Measurements from ENCODE around the gene NT5C2.

The NT5C2 gene

GRCh38 chr10:103062854-103063590 is 130.1 kb downstream of the NT5C2 start:
- DNase-seq (ENCODE audit: low spot score) = no peak

- no peak for DNase-seq (ENCODE audit: low spot score)
Measured at GRCh38 chr10:103060575-103060974, 132.5 kb downstream of the NT5C2 start.

- DNase-seq (ENCODE audit: low spot score) = no peak
Measured at GRCh38 chr10:103058034-103058433, 135.0 kb downstream of the NT5C2 start.

- DNase-seq (ENCODE audit: low spot score) = no peak
Measured at GRCh38 chr10:103055105-103055504, 138.0 kb downstream of the NT5C2 start.

GRCh38 chr10:103054621-103055020 is 138.5 kb downstream of the NT5C2 start:
- DNase-seq (ENCODE audit: low spot score) = no peak

- no peak for DNase-seq (ENCODE audit: low spot score)
Measured at GRCh38 chr10:103053659-103054581, 139.2 kb downstream of the NT5C2 start.

- no peak for DNase-seq (ENCODE audit: low spot score)
Measured at GRCh38 chr10:103049237-103049636, 143.8 kb downstream of the NT5C2 start.

- DNase-seq (ENCODE audit: low spot score) = no peak
Measured at GRCh38 chr10:103047381-103047780, 145.7 kb downstream of the NT5C2 start.

- no peak for DNase-seq (ENCODE audit: low spot score)
Measured at GRCh38 chr10:103045961-103046360, 147.1 kb downstream of the NT5C2 start.

- DNase-seq (ENCODE audit: low spot score) = no peak
Measured at GRCh38 chr10:103044942-103045489, 148.1 kb downstream of the NT5C2 start.

GRCh38 chr10:103042908-103043307 is 150.2 kb downstream of the NT5C2 start:
- no peak for DNase-seq (ENCODE audit: low spot score)

- no peak for DNase-seq (ENCODE audit: low spot score)
Measured at GRCh38 chr10:103042129-103042528, 150.9 kb downstream of the NT5C2 start.

GRCh38 chr10:103041391-103041790 is 151.7 kb downstream of the NT5C2 start:
- DNase-seq (ENCODE audit: low spot score) = no peak

- no peak for DNase-seq (ENCODE audit: low spot score)
Measured at GRCh38 chr10:103040418-103040817, 152.7 kb downstream of the NT5C2 start.

- no peak for DNase-seq (ENCODE audit: low spot score)
Measured at GRCh38 chr10:103038570-103038969, 154.5 kb downstream of the NT5C2 start.
